ENCODE results near the gene MT3.
A peak's percentile ranks its signal among the peaks of the same experiment; 100 is the strongest.

Gene MT3

DNA sequence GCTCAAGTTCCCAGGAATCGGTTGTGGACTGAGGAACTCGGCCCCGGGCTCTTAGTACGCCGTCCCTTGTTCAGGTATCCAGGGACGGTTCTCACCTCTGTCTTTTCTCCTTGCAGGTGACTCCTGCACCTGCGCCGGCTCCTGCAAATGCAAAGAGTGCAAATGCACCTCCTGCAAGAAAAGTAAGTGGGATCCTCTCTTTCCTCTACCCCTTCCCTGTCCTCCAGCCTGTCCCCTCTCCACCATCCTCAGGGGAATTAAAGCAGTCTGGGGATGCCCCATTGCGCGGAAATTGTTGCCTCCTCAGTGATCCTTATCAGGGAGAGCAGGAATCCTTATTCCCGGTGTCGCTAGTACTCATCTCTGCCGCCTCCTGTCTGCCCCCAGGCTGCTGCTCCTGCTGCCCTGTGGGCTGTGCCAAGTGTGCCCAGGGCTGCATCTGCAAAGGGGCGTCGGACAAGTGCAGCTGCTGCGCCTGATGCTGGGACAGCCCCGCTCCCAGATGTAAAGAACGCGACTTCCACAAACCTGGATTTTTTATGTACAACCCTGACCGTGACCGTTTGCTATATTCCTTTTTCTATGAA lies 19.6 kb downstream of the MT3 start (continued):
- TF ChIP-seq, protein P1, sequence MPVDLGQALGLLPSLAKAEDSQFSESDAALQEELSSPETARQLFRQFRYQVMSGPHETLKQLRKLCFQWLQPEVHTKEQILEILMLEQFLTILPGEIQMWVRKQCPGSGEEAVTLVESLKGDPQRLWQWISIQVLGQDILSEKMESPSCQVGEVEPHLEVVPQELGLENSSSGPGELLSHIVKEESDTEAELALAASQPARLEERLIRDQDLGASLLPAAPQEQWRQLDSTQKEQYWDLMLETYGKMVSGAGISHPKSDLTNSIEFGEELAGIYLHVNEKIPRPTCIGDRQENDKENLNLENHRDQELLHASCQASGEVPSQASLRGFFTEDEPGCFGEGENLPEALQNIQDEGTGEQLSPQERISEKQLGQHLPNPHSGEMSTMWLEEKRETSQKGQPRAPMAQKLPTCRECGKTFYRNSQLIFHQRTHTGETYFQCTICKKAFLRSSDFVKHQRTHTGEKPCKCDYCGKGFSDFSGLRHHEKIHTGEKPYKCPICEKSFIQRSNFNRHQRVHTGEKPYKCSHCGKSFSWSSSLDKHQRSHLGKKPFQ (tag by site-specific recombination; IDR thresholded peaks at IDR 0.05), result no peak
- TF ChIP-seq ZNF621 (tag by site-specific recombination; IDR thresholded peaks at IDR 0.05) (no peak), ZBTB8A (tag by site-specific recombination; IDR thresholded peaks at IDR 0.05) (peak; percentile 12; the same call in 1 of the 2 replicates), ZNF747 (tag by site-specific recombination; IDR thresholded peaks at IDR 0.05) (no peak), WT1 (tag by site-specific recombination; IDR thresholded peaks at IDR 0.05) (peak; percentile 41; the same call in 1 of the 2 replicates), ZNF561 (tag by site-specific recombination; IDR thresholded peaks at IDR 0.05; ENCODE audit: borderline replicate concordance) (no peak), KLF1 (tag by site-specific recombination; IDR thresholded peaks at IDR 0.05) (0 out of 2 replicates have a peak, but pooled peaks have one; percentile 27), ZEB2 (tag by site-specific recombination; IDR thresholded peaks at IDR 0.05) (no peak), SCRT1 (tag by site-specific recombination; IDR thresholded peaks at IDR 0.05; ENCODE audit: borderline replicate concordance) (no peak), ZNF16 (tag by site-specific recombination; IDR thresholded peaks at IDR 0.05; ENCODE audit: low read depth) (no peak), ZBTB21 (tag by site-specific recombination; IDR thresholded peaks at IDR 0.05) (no peak), ZFHX2 (tag by site-specific recombination; conservative IDR thresholded peaks at IDR 0.05) (no peak), ZNF555 (tag by site-specific recombination; conservative IDR thresholded peaks at IDR 0.05) (no peak), ZNF138 (tag by site-specific recombination; IDR thresholded peaks at IDR 0.05; ENCODE audit: borderline replicate concordance) (no peak), ZNF366 (tag by site-specific recombination; conservative IDR thresholded peaks at IDR 0.05) (no peak; the same call in 1 of the 2 replicates), ZNF791 (tag by site-specific recombination; IDR thresholded peaks at IDR 0.05) (no peak), GLIS1 (tag by site-specific recombination; IDR thresholded peaks at IDR 0.05) (peak; percentile 27; the same call in 1 of the 2 replicates), ZNF248 (tag by site-specific recombination; IDR thresholded peaks at IDR 0.05) (no peak), GLIS2 (tag by site-specific recombination; IDR thresholded peaks at IDR 0.05) (peak; percentile 18; the same call in 1 of the 2 replicates), ZIC2 (tag by site-specific recombination; IDR thresholded peaks at IDR 0.05) (no peak)
- TF ChIP-seq, protein P2, sequence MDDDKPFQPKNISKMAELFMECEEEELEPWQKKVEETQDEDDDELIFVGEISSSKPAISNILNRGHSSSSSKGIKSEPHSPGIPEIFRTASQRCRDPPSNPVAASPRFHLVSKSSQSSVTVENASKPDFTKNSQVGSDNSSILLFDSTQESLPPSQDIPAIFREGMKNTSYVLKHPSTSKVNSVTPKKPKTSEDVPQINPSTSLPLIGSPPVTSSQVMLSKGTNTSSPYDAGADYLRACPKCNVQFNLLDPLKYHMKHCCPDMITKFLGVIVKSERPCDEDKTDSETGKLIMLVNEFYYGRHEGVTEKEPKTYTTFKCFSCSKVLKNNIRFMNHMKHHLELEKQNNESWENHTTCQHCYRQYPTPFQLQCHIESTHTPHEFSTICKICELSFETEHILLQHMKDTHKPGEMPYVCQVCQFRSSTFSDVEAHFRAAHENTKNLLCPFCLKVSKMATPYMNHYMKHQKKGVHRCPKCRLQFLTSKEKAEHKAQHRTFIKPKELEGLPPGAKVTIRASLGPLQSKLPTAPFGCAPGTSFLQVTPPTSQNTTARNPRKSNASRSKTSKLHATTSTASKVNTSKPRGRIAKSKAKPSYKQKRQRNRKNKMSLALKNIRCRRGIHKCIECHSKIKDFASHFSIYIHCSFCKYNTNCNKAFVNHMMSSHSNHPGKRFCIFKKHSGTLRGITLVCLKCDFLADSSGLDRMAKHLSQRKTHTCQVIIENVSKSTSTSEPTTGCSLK (tag by site-specific recombination; IDR thresholded peaks at IDR 0.05), result no peak
- TF ChIP-seq, protein P3, sequence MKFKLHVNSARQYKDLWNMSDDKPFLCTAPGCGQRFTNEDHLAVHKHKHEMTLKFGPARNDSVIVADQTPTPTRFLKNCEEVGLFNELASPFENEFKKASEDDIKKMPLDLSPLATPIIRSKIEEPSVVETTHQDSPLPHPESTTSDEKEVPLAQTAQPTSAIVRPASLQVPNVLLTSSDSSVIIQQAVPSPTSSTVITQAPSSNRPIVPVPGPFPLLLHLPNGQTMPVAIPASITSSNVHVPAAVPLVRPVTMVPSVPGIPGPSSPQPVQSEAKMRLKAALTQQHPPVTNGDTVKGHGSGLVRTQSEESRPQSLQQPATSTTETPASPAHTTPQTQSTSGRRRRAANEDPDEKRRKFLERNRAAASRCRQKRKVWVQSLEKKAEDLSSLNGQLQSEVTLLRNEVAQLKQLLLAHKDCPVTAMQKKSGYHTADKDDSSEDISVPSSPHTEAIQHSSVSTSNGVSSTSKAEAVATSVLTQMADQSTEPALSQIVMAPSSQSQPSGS (tag by site-specific recombination; IDR thresholded peaks at IDR 0.05; ENCODE audit: low read depth), result no peak
- TF ChIP-seq, protein P4, sequence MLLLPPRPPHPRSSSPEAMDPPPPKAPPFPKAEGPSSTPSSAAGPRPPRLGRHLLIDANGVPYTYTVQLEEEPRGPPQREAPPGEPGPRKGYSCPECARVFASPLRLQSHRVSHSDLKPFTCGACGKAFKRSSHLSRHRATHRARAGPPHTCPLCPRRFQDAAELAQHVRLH (tag by site-specific recombination; IDR thresholded peaks at IDR 0.05), result no peak
- TF ChIP-seq, protein P5, sequence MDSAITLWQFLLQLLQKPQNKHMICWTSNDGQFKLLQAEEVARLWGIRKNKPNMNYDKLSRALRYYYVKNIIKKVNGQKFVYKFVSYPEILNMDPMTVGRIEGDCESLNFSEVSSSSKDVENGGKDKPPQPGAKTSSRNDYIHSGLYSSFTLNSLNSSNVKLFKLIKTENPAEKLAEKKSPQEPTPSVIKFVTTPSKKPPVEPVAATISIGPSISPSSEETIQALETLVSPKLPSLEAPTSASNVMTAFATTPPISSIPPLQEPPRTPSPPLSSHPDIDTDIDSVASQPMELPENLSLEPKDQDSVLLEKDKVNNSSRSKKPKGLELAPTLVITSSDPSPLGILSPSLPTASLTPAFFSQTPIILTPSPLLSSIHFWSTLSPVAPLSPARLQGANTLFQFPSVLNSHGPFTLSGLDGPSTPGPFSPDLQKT (IDR thresholded peaks at IDR 0.05; ENCODE audit: borderline replicate concordance, low read depth, low read length), result no peak
- TF ChIP-seq, protein P6, sequence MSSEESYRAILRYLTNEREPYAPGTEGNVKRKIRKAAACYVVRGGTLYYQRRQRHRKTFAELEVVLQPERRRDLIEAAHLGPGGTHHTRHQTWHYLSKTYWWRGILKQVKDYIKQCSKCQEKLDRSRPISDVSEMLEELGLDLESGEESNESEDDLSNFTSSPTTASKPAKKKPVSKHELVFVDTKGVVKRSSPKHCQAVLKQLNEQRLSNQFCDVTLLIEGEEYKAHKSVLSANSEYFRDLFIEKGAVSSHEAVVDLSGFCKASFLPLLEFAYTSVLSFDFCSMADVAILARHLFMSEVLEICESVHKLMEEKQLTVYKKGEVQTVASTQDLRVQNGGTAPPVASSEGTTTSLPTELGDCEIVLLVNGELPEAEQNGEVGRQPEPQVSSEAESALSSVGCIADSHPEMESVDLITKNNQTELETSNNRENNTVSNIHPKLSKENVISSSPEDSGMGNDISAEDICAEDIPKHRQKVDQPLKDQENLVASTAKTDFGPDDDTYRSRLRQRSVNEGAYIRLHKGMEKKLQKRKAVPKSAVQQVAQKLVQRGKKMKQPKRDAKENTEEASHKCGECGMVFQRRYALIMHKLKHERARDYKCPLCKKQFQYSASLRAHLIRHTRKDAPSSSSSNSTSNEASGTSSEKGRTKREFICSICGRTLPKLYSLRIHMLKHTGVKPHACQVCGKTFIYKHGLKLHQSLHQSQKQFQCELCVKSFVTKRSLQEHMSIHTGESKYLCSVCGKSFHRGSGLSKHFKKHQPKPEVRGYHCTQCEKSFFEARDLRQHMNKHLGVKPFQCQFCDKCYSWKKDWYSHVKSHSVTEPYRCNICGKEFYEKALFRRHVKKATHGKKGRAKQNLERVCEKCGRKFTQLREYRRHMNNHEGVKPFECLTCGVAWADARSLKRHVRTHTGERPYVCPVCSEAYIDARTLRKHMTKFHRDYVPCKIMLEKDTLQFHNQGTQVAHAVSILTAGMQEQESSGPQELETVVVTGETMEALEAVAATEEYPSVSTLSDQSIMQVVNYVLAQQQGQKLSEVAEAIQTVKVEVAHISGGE (tag by site-specific recombination; conservative IDR thresholded peaks at IDR 0.05; ENCODE audit: low read depth), result peak; percentile 34; the same call in 1 of the 2 replicates
- TF ChIP-seq, protein P7, sequence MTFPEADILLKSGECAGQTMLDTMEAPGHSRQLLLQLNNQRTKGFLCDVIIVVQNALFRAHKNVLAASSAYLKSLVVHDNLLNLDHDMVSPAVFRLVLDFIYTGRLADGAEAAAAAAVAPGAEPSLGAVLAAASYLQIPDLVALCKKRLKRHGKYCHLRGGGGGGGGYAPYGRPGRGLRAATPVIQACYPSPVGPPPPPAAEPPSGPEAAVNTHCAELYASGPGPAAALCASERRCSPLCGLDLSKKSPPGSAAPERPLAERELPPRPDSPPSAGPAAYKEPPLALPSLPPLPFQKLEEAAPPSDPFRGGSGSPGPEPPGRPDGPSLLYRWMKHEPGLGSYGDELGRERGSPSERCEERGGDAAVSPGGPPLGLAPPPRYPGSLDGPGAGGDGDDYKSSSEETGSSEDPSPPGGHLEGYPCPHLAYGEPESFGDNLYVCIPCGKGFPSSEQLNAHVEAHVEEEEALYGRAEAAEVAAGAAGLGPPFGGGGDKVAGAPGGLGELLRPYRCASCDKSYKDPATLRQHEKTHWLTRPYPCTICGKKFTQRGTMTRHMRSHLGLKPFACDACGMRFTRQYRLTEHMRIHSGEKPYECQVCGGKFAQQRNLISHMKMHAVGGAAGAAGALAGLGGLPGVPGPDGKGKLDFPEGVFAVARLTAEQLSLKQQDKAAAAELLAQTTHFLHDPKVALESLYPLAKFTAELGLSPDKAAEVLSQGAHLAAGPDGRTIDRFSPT (tag by site-specific recombination; IDR thresholded peaks at IDR 0.05), result peak; percentile 54

Measured in HEK293 (cell line).